WERI-Rb-1 (cell line): ENCODE results near the gene PUSL1.

ENCODE experiments used
- DNase-seq: peaks from one replicate; pipeline ENCODE4 v3.0.0-alpha.2; 2020
- H3K27ac ChIP-seq: fragments of 250-450 bp; sonication (Bioruptor Pico); 2 replicates; pipeline ENCODE4 v1.5.1; 2020; ENCODE audit warnings: mild to moderate bottlenecking, moderate library complexity
- H3K27me3 ChIP-seq: fragments of 250-450 bp; sonication (Bioruptor Pico); 2 replicates; pipeline ENCODE4 v1.5.1; 2021; ENCODE audit warnings: mild to moderate bottlenecking, low read depth, moderate library complexity; ENCODE audit not compliant: insufficient read depth, severe bottlenecking
- H3K36me3 ChIP-seq: fragments of 250-450 bp; sonication (Bioruptor Pico); 2 replicates; pipeline ENCODE4 v1.5.1; 2020; ENCODE audit warnings: mild to moderate bottlenecking, moderate library complexity
- H3K4me3 ChIP-seq: 2 replicates; pipeline ENCODE4 v1.5.1; 2011; ENCODE audit warnings: low read depth, mild to moderate bottlenecking, control low read depth, low read length
- H3K9me3 ChIP-seq: fragments of 250-450 bp; sonication (Bioruptor Pico); 2 replicates; pipeline ENCODE4 v1.5.1; 2021; ENCODE audit warnings: mild to moderate bottlenecking, moderate library complexity; ENCODE audit not compliant: severe bottlenecking
- TF ChIP-seq, protein P1 (sequence below): IDR thresholded peaks from 2 replicates; pipeline ENCODE4 v1.5.1; 2011; ENCODE audit warnings: low read depth, mild to moderate bottlenecking, control low read depth, inconsistent platforms, low read length

Gene PUSL1, protein sequence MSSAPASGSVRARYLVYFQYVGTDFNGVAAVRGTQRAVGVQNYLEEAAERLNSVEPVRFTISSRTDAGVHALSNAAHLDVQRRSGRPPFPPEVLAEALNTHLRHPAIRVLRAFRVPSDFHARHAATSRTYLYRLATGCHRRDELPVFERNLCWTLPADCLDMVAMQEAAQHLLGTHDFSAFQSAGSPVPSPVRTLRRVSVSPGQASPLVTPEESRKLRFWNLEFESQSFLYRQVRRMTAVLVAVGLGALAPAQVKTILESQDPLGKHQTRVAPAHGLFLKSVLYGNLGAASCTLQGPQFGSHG

DNA sequence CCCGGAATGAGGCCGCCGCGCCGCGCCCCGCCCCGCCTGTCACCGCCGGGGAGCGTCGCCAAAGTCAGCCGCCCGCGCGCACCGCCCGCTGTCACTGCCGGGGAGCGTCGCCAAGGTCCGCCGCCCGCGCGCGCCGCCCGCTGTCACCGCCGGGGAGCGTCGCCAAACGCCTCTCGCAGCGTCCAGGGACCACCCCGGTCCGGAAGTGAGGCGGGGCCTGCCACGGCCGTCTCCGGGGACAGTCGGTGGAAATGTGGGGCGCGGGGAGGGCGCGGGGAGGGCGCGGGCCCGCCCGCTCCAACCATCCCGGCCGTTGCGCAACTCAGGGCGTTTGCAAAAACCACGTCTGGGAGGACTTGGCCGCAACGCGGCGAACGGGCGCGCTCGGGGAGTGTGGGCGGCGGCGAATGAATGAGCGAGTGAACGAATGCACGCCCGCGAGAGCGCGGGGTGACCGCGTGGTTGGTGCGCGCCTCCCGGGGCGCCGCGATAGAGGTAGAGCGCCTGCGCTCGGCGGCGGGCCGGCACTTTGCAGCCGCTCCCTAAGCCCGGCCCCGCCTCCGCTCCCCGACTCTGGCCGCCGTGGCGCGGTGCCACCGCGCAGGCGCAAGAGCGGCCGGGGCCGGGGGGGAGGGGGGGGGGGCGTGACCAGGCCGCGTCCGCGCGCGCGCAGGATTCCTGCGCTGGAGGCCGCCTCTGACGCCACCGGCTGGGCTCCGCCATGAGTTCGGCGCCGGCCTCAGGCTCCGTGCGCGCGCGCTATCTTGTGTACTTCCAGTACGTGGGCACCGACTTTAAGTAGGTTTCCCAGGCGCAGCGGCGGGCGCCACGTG, at the start of gene PUSL1, which contains the start of gene ACAP3:
PUSL1 (plus strand) TSS at position 675 of the 833 bp plus-strand sequence; CDS start at position 722, 47 bp downstream.
ACAP3 (minus strand) TSS at position 8 of the 833 bp plus-strand sequence. CDS start 115 bp downstream, outside the sequence.
- Histone ChIP-seq H3K9me3 (no peaks in the 10 kb centered on the region), H3K27me3 (no peaks in the 10 kb centered on the region), H3K36me3 (peaks cover 51% of the 10 kb centered on the region), H3K4me3 (peak within 1 kb of the TSS; percentile 97), H3K27ac (peak within 1 kb of the TSS; percentile 99)
- peak; percentile 88 for DNase-seq
- TF ChIP-seq, protein P1, sequence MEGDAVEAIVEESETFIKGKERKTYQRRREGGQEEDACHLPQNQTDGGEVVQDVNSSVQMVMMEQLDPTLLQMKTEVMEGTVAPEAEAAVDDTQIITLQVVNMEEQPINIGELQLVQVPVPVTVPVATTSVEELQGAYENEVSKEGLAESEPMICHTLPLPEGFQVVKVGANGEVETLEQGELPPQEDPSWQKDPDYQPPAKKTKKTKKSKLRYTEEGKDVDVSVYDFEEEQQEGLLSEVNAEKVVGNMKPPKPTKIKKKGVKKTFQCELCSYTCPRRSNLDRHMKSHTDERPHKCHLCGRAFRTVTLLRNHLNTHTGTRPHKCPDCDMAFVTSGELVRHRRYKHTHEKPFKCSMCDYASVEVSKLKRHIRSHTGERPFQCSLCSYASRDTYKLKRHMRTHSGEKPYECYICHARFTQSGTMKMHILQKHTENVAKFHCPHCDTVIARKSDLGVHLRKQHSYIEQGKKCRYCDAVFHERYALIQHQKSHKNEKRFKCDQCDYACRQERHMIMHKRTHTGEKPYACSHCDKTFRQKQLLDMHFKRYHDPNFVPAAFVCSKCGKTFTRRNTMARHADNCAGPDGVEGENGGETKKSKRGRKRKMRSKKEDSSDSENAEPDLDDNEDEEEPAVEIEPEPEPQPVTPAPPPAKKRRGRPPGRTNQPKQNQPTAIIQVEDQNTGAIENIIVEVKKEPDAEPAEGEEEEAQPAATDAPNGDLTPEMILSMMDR = no peak

DNA sequence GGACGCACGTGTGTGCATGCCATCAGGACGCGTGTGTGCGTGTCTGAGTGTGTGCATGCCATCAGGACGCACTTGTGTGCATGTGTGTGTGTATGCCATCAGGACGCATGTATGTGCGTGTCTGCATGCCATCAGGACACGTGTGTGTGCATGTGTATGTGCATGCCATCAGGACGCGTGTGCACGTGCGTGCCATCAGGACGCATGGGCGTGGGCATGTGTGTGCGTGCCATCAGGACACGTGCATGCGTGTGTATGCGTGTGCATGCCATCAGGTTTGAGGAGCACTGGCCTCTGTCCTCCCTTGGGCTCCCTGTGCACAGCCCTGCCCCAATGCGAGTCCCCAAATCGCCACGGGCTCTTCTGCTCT, 49.3 kb upstream of the PUSL1 start:
- Histone ChIP-seq H3K36me3 (peaks cover 68% of the 10 kb centered on the region), H3K4me3 (no peak overlapping the region), H3K27ac (no peak overlapping the region), H3K9me3 (no peaks in the 10 kb centered on the region), H3K27me3 (no peaks in the 10 kb centered on the region)
- TF ChIP-seq, protein P1 = no peak
- DNase-seq = no peak

DNA sequence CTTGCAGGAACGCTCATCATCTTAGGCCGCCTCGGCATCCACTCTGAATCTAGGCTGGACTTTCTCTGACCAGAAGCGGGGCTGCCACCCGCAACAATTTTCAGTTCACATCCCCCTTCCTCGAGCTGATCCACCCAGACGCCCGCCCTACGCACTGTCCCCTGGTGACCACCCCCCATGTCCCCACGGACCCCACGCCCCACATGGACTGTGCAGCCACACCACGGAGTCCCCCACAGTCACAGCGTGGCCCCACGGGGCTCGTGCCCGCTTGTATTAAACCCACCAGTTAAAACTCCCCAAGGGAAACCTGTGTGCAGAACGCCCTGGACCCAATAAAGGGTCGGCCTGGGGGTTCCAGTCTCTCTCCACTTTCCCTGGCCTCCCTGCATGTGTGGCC, 48.9 kb upstream of the PUSL1 start:
- no peak for DNase-seq
- H3K9me3 ChIP-seq = no peaks in the 10 kb centered on the region
- peaks cover 68% of the 10 kb centered on the region for H3K36me3 ChIP-seq
- no peaks in the 10 kb centered on the region for H3K27me3 ChIP-seq
- TF ChIP-seq, protein P1 = no peak
- H3K4me3 ChIP-seq = no peak overlapping the region
- H3K27ac ChIP-seq = no peak overlapping the region

DNA sequence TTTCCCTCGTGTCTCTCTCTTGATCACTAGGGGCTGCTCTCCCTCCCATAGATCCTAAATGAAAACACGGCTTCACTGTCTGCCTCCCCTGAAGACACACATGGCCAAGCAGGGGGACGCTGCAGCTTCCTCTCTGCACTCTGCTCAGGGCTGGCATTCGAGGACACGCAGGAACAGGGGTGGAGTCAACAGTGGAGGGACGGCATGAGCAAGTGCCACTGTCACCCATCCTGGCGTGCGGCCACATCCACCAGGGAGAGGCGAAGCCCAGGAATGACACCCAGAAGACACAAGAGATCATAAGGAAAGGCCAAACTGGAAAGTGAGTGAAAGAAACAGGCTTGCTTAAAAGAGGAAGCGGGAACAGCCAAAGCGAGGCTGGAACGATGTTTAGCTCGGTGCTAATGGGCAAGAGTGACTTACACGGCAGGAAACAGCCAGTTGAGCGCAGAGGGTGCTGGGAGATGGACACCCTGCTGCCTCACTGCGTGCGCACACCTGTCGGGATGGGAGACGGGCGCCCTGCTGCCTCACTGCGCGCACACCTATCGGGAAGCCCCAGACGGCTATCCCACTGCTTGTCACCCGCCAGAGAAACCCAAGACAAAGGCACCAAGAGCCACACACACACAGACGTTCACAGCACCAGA, 48.3 kb upstream of the PUSL1 start:
- no peaks in the 10 kb centered on the region for H3K9me3 ChIP-seq
- DNase-seq = no peak
- no peaks in the 10 kb centered on the region for H3K27me3 ChIP-seq
- peaks cover 66% of the 10 kb centered on the region for H3K36me3 ChIP-seq
- H3K27ac ChIP-seq = no peak overlapping the region
- H3K4me3 ChIP-seq = no peak overlapping the region
- TF ChIP-seq, protein P1 = no peak

DNA sequence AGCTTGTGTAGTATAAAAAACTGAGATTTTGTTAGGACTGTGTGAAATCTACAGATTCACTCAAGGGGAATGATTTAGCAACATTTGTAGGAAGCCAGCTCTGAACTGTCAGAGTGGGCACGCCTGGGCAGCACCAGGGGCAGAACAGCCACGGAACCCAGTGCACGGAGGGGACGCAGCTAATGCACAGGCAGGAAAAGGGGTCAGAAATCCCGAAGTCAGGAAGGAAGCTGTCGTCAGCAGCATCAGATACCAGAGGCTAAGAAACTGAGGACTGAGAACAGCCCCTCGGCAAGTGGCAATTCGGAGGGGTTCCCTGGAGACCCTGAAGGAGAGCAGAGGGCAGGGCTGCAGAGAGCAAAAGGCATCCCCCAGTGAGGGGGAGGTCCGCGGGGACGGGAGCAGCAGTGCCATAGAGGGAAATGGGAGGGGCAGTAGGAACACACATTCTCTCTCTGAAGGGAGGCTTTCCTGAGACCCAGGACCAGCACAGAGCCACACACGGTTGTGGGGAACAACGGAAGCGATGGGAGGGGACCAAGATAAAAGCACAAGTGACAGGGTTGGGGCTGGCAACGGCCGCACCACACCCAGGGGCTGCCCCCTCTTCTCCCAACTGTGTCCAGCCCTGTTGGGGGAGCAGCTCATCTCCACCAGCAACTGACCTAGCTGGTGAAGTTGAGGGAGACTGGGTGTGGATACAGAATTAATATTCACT, 47.4 kb upstream of the PUSL1 start:
- H3K36me3 ChIP-seq = peaks cover 66% of the 10 kb centered on the region
- TF ChIP-seq, protein P1 = no peak
- DNase-seq = no peak
- H3K27ac ChIP-seq = no peak overlapping the region
- H3K9me3 ChIP-seq = no peaks in the 10 kb centered on the region
- H3K27me3 ChIP-seq = no peaks in the 10 kb centered on the region
- H3K4me3 ChIP-seq = no peak overlapping the region
